NCI-H1105 (cell line): Measurements from ENCODE around the gene TGFBR3.

ENCODE experiments used
- DNase-seq: peaks from one replicate; lab custom pipeline; 2025; lab: John Stamatoyannopoulos, UW

TGFBR3 gene

GRCh38 chr1:91799159-91799558, 86.8 kb downstream of the TGFBR3 start:
- DNase-seq, result no peak

GRCh38 chr1:91798740-91799139, 87.2 kb downstream of the TGFBR3 start:
- no peak for DNase-seq

DNA sequence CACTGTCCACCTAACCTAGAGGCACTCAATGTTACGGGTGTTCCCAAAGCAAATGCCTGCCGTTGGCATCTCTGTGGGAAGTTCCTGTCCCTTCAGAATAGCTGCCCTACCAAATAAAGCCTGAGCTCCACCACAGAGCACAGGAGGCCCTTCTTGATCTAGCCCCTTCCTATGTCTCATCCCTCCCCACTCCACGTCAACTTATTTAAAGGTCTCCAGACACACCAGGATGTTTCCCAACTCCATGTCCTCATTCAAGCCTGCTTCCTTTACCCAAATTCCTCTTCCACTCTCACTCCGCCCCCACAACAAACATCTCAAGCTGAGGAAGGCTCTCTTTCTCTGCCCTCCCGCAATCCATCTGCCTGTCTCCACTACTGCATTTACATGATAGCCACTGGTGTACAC, 87.7 kb downstream of the TGFBR3 start:
- no peak for DNase-seq

- no peak for DNase-seq
These were observed 88.8 kb downstream of the TGFBR3 start for GRCh38 chr1:91797164-91797563.

DNA sequence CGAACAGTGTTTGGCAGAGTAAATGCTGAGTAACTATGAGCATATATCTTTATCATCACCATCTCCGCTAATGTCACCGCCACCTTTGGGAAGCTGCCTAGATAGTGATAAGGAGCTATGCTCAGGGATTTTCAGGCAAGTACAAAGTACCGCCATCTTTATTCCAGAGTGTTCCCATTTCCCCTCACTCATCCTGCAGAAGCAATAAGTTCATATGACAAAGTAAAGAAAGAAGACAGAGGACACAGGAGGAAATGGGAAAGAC, 89.6 kb downstream of the TGFBR3 start:
- no peak for DNase-seq

GRCh38 chr1:91795591-91796389, 90.2 kb downstream of the TGFBR3 start:
- DNase-seq, result no peak

GRCh38 chr1:91793877-91794276, 92.1 kb downstream of the TGFBR3 start:
- DNase-seq, result no peak

DNA sequence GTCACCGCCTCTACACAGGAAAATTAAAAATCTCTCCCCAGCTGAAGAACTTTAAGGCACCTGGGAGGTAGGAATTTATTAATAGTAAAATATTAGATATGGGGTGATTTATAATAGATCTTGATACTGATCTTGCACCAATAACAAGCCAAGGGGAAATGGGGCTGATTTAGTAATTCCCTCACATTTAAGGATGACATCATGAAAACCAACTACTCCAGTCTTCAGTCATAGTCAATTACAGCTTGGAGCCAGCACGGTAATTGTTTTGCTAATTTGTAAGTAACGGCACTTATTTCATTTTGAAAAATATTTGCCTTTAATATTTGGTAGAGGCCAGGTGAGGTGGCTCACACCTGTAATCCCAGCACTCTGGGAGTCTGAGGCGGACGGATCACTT, 92.8 kb downstream of the TGFBR3 start:
- no peak for DNase-seq

DNA sequence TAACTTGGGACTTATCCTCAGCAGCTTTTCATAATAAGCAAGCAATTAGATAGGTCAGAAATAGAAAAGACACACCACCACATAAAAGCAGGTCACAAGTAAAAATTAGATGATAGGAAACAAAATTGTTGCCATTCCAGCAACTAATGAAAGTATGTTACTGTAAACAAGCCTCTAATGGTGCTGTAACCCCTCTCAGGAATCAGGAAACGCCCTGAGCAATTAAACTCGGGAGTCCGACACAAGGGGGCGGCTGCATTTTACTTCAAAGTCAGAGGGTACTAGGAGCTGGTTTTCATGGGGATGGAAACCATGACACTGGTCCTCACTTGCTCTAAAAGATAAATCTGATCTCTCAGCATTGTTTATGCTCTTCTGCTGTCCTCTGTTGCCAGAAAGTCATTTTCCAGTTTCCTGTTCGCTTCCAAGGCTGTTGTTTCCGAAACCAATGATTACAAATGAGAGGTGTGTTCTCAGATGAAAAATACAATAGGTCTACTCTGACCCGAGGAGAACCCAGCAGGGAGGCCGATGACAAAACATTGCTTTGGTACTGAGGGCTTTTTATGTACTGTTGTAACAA, 93.4 kb downstream of the TGFBR3 start:
- no peak for DNase-seq

DNA sequence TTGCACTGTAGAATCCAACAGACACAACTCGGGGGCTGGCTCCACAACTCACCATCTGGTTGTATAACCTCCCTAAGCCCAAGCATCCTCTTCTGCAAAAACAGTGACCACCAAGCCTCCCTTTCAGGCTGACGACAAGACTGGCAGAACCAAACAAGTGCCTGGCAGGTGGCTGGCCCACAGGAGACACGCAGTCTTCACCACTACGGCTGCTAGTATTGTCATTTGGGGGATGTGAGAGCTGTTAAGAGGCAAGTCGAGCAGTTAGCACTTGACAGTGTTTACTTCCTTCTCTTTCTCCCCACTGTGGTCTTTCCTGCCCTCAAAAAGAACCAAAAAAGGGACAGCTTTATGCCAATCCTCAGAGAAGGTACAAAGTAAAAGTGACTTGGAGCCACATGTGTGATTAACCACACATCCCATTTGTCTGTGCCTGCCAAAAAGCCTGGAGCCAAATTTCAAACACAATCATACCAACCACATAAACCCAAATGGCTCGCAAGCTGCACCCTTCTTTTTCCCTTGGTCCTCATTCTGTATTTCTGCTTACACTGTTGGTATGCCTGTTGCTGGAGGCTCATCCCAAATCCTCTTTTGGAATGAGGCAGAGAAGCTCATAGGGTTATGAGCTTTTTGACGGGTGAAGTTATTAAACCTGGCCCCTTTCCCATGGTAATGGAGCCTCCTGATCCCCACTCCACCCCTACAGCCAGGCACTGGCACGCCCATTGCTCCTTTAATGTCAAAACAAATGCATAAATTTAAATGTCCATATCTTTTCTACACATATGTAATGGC, 94.1 kb downstream of the TGFBR3 start:
- DNase-seq, result no peak

GRCh38 chr1:91791103-91791502, 94.8 kb downstream of the TGFBR3 start:
- DNase-seq, result peak; percentile 37

- DNase-seq, result no peak
These were observed 95.6 kb downstream of the TGFBR3 start for GRCh38 chr1:91790392-91790791.

- no peak for DNase-seq
These were observed 96.5 kb downstream of the TGFBR3 start for GRCh38 chr1:91789273-91789997.

- no peak for DNase-seq
These were observed 98.0 kb downstream of the TGFBR3 start for GRCh38 chr1:91787919-91788318.

- no peak for DNase-seq
These were observed 101.3 kb downstream of the TGFBR3 start for GRCh38 chr1:91784616-91785015.

GRCh38 chr1:91784191-91784590, 101.8 kb downstream of the TGFBR3 start:
- DNase-seq, result no peak

DNA sequence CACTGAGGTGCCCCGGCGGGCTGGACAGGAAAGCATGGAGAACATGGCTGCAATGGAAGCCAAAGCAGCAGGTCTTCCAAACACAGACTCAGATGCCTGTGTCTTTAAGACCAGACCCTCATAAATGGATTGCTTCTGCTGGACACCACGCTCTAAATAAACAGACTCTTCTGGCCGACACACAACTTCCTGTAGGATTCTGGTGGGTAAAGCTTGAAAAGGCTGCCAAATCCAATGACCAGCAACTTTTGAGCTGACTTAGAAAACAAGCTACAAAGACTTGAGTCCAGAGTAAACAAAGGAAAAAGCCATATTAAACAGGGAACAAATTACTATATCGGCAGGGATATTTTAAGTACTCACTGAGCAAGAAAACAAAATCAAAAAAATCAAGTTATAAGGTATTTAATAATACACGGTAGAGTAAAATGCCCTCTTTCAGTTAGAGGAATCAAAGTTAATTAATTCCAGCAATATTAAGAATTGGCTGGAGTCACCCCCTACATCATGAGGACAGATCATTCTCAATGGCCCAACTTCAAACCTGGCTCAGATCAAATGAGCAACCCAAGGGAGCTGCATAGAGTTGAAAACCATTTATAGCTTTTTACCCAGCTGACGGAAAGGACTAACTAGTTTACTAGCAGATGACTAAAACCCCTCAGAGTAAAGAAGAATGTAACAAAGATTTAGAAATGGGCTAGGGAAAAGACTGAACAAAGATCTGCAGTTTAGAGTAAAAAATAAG, 102.4 kb downstream of the TGFBR3 start:
- no peak for DNase-seq

DNA sequence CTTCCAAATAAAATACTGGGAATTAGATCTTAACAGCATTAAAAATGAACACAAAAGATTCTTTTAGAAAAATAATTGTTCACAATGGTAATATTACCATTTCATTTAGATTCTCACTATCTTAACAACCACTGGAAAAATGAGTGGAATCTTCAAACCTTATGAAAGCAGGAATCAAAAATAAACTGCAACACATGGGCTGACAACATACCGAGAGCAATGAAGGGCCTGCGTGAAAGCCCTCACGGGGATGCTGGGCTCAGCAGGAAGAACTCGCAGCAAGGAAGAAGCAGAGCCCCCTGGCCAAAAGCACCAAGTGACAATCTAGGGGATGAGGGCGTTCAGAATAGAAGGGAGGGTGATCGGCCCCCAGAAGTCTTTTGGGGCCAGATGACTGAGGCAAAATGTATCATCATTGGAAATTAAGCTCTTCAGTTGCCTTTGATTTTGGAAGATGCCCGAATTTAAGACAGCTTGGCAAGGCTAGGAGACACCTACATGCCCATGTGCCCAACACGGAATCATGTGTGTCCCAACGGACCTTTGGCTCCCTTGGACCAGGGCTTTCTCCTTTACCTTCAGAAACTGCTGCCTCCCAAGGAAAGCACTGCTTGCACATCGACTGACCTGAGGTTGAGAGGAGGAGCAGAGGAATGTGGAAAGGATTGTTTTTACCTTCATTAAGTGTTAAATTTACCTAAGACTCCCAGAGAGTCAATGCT, 103.9 kb downstream of the TGFBR3 start:
- no peak for DNase-seq

- no peak for DNase-seq
These were observed 104.6 kb downstream of the TGFBR3 start for GRCh38 chr1:91781371-91781825.

DNA sequence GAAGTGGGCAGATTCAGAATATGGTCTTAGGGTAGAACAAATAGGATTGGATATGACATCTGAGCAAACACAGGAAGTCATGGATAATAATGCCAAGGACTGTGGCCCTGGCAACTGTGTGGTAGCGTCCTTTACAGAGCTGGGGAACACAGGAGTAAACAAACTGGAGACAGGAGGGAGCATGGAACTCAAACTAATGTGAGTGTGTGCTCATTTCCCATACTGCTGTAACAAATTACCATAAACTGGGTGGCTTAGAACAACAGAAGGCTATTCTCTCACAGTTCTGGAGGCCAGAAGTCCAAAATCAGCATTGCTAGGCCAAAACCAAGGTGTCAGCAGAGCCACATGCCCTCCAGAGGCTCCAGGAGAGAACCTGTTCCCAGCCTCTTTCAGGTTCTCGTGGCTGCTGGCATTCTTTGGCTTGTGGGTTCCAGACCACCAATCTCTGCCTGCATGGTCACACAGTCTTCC, 106.4 kb downstream of the TGFBR3 start:
- DNase-seq, result no peak

- no peak for DNase-seq
These were observed 107.0 kb downstream of the TGFBR3 start for GRCh38 chr1:91778964-91779363.
